Measurements from ENCODE around the gene NPIPB6.

DNA sequence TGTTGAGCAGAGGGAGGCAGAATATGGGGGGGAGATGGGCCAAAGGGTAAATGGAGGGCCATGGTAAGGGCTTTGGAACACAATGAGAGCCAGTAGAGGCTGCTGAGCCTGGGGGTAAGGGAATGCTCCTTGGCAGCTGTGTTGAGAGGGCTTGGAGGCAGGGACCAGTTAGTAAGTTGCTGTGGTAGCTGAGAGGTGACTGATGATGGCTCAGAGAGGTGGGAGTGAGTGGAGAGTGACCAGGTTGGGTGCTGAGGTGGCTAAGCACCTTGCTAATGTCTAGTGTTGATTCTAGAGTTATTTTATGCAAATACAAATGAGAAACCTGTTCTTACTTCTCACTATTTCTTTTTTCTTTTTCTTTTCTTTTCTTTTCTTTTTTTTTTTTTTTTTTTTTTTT lies 60.2 kb downstream of the NPIPB6 start:
- TF ChIP-seq, protein P1, sequence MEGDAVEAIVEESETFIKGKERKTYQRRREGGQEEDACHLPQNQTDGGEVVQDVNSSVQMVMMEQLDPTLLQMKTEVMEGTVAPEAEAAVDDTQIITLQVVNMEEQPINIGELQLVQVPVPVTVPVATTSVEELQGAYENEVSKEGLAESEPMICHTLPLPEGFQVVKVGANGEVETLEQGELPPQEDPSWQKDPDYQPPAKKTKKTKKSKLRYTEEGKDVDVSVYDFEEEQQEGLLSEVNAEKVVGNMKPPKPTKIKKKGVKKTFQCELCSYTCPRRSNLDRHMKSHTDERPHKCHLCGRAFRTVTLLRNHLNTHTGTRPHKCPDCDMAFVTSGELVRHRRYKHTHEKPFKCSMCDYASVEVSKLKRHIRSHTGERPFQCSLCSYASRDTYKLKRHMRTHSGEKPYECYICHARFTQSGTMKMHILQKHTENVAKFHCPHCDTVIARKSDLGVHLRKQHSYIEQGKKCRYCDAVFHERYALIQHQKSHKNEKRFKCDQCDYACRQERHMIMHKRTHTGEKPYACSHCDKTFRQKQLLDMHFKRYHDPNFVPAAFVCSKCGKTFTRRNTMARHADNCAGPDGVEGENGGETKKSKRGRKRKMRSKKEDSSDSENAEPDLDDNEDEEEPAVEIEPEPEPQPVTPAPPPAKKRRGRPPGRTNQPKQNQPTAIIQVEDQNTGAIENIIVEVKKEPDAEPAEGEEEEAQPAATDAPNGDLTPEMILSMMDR (IDR thresholded peaks at IDR 0.05 in 8 of 11, conservative IDR thresholded peaks at IDR 0.05 in 3 of 11): no peak
- TF ChIP-seq POLR2AphosphoS5 (IDR thresholded peaks at IDR 0.05): no peak

All from spleen (tissue), 7 donors.